RWPE1 (cell line): ENCODE results near the gene ZFYVE19.

Experiments
- CTCF ChIA-PET: fragments of 350-600 bp; sonication (Branson Sonifier 250); formaldehyde crosslinking; extraction: SDS; loops from one replicate; lab custom pipeline; 2021; lab: Yijun Ruan, JAX
- POLR2A ChIA-PET: fragments of 400-600 bp; formaldehyde crosslinking; extraction: SDS; loops from one replicate; lab custom pipeline; 2020; ENCODE audit warnings: antibody characterized with exemption; ENCODE audit not compliant: low non-redundant PET; lab: Yijun Ruan, JAX
- DNase-seq: peaks from one replicate; pipeline ENCODE4 v3.0.0; 2012; ENCODE audit warnings: low spot score
- H3K27ac ChIP-seq: fragments of 450-650 bp; 2 replicates; pipeline ENCODE4 v1.5.1; 2017
- TF ChIP-seq, protein P1 (sequence below): fragments of 450-650 bp; conservative IDR thresholded peaks from 2 replicates; pipeline ENCODE4 v1.5.1; 2017; ENCODE audit warnings: low read depth, mild to moderate bottlenecking

Gene ZFYVE19

DNA sequence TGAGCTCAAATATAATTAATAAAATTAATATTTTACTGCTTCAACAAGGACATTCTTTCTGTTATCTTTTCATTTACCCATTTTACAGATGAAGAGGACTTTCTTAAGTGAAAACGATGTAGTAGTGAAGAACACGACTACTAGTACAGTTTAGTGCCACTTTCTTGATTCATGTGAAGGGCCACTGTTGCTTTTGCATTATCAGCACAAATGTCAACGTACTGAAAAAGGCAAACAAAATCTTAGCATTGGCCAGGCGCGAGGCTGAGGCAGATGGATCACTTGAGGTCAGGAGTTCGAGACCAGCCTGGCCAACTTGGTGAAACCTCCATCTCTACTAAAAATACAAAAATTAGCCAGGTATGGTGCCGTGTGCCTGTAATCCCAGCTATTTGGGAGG lies 12.2 kb downstream of the ZFYVE19 start:
- TF ChIP-seq, protein P1, sequence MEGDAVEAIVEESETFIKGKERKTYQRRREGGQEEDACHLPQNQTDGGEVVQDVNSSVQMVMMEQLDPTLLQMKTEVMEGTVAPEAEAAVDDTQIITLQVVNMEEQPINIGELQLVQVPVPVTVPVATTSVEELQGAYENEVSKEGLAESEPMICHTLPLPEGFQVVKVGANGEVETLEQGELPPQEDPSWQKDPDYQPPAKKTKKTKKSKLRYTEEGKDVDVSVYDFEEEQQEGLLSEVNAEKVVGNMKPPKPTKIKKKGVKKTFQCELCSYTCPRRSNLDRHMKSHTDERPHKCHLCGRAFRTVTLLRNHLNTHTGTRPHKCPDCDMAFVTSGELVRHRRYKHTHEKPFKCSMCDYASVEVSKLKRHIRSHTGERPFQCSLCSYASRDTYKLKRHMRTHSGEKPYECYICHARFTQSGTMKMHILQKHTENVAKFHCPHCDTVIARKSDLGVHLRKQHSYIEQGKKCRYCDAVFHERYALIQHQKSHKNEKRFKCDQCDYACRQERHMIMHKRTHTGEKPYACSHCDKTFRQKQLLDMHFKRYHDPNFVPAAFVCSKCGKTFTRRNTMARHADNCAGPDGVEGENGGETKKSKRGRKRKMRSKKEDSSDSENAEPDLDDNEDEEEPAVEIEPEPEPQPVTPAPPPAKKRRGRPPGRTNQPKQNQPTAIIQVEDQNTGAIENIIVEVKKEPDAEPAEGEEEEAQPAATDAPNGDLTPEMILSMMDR, result no peak
- CTCF ChIA-PET, result no interaction called here
- H3K27ac ChIP-seq, result no peak overlapping the region
- DNase-seq, result no peak
- POLR2A ChIA-PET, result no interaction called here

DNA sequence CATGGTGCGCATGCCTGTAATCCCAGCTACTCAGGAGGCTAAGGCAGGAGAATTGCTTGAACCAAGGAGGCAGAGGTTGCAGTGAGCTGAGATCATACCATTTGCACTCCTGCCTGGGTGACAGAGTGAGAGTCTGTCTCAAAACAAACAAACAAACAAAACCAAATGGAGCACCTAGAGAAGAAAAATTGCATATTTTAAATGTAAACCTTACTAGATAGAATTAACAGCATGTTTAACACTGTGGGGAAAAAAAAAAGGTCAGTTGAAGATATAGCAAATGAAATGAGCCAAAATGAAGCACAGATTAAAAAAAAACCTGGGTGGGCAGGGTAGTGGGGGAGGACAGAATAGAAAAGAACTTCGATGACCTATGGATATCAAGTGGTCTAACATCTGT lies 14.3 kb downstream of the ZFYVE19 start:
- TF ChIP-seq, protein P1, result no peak
- no peak overlapping the region for H3K27ac ChIP-seq
- no peak for DNase-seq
- POLR2A ChIA-PET, result no interaction called here
- CTCF ChIA-PET, result interaction anchor here (0.7 kb wide), 1 partner anchor 22 kb away, joined by 3 read pairs; no protein-coding TSS in a partner anchor

DNA sequence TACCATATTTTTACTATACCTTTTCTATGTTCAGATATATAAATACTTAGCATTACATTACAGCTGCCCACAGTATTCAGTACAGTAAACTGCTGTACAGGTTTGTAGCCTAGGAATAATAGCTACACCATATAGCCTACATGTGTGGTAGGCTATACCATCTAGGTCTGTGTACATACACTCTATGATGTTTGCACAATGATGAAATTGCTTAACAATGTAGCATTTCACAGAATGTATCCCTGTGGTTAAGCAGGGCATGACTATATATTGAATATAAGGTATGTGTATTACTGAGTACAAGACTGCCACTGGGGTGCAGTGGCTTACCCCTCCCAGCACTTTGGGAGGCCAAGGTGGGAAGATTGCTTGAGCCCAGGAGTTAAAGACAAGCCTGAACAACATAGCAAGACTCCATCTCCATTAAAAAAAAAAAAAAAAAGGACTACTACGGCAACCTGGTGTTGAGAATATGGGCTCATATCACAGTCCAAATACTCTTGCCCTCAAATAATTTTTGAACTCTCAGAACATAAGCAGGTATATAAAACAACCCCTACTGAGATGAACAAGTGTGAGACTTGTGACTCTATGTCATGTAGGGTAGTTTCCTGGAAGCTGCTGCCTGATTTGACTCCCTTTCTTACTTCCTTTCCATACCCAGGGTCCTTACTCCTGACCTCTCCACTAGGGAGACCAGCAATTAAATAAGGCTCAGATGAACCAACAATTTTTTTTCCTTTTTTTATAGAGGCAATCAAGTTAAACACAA lies 16.9 kb downstream of the ZFYVE19 start:
- no peak overlapping the region for H3K27ac ChIP-seq
- DNase-seq, result no peak
- CTCF ChIA-PET, result interaction anchor here (1.2 kb wide), 1 partner anchor 34 kb away, joined by 4 read pairs; no protein-coding TSS in a partner anchor
- POLR2A ChIA-PET, result no interaction called here
- TF ChIP-seq, protein P1, result no peak

DNA sequence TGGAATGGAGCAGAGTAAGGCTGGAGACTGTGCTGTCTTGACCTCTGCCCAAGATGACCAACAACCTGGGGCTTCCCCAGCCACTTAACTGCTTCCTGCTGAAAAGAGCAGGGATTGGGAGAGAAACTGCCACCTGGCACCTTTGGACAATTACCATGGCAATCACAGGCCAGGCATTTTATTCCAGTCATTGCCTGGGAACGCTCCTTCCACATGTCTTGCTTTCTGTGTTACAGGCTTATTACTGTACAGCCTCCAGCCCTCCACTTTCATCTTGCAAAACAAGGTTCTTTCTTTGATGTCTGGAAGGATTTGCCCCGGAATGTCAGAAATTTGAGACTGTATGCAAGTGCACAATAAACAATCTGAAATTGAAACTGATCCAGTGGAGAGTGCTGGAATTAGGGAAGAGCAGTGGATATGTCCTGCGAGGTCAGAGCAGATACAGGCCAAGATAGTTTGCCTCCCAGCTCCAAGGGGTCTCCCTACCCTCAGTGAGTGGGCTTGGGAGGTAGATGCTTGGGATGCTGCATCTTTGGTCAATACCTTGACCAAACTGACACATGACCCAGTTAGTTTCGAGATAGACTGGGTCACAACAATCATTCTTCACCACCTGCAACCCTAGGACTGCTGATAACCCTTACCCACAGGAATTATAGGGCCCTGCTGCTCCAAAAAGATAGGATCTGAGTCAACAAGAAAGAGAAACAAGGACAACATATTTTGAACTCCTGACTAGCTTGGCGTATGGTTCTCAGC lies 19.0 kb downstream of the ZFYVE19 start:
- ChIA-PET CTCF (no interaction called here), POLR2A (no interaction called here)
- no peak for DNase-seq
- no peak overlapping the region for H3K27ac ChIP-seq
- TF ChIP-seq, protein P1, result no peak

DNA sequence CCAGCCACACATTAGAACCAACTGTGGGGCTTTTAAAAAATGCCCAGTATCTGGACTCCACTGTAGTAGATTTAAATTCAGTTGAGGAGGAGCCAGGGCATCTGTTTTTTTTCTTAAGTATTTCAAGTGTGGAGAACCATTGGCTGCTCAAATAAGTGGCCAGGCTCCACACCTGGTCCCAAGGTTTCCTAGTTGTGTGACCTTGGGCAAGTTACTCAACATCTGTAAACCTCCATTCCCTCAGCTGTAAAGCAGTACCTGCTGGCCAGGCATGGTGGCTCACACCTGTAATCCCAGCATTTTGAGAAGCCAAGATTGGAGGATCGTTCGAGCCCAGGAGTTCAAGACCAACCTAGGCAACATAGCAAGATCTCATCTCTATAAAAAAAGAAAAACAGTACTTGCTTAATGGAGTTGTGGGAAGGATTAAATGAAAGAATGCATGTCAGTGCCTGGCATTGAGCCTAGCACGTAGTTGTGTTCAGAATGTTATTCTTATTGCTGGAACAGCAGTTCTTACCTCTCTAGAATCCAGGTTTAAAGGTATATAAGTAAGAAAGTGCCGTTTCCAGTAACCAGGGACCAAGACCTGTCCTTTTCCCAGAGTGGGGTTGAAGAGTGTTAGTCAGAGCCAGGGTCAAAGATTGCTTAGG lies 19.7 kb downstream of the ZFYVE19 start:
- no peak overlapping the region for H3K27ac ChIP-seq
- TF ChIP-seq, protein P1, result no peak
- CTCF ChIA-PET, result interaction anchor here (0.7 kb wide), 1 partner anchor 33 kb away, joined by 6 read pairs; no protein-coding TSS in a partner anchor
- POLR2A ChIA-PET, result no interaction called here
- no peak for DNase-seq
